Ramos (cell line): ENCODE results near the gene C11orf87.

Experiments
- in situ Hi-C: fragments of 300-500 bp; cut with MboI; formaldehyde crosslinking; loops from one replicate; pipeline ENCODE4 v1.14.3; 2022; ENCODE audit warnings: low sequenced_read_pairs; ENCODE audit not compliant: unreplicated experiment

Gene C11orf87

DNA sequence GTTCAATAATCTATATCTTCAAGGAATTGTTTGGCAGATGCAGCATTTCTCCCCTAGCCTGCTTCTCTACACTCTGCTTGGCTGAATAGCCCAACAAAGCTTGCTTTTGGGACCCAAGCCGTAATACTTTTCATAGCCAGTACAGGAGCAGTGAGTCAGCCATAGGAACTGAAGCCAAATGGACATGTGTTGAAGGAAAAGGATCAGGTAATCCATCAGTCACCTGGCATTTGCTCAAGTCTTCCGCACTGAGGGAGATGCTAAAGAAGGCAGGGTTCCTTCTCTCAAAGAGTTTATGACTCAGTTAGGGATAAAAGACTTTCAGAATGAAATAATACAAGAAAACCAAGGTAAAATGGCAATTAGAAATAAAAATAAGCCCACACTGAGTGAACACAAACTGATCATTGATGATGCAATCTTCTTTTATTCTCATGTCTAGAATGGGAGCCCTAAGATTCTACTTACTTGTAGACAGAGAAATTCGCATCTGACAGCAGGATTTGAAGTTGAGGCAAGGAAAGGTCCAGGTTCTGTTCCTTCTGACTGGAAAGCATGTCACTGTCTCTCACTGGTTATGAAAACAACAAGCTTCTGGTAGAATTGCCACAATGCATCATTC lies 13.2 kb downstream of the C11orf87 start:
- in situ Hi-C loops, result no loop called here

- in situ Hi-C loops, result no loop called here
These were observed 17.7 kb downstream of the C11orf87 start for GRCh38 chr11:109439684-109440083.

- in situ Hi-C loops, result no loop called here
These were observed 21.1 kb downstream of the C11orf87 start for GRCh38 chr11:109443052-109443451.

DNA sequence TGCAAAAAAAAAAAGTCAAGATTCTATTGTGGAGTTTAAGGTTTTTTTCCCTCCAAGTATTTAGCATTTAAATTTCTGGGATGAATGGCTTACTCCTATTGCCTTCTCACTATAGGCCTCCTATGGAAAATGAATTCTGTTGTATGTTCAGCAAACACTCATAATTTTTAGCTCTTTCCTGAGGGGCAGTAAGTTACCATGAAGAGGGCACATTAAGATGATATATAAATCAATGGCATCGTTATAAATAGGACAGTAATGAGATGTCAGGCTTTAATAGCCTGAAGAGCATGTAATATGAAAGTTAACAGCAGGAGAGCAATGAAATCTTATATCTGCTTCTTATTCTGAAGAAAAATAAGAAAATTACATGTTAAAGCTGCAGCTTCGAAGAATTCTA lies 32.9 kb downstream of the C11orf87 start:
- in situ Hi-C loops, result no loop called here
